Panc1 (cell line): ENCODE data around the gene RBP2. TPM values are rescaled to one million over a fixed set of nuclear protein-coding genes. Genes with fewer than 3 reads are reported as not detected.

Experiments used
- ATAC-seq: fragments of 200-7000 bp; cut with Tn5 transposase; 2 replicates; pipeline ENCODE4 v1.9.1; 2020; ENCODE audit warnings: mild to moderate bottlenecking, moderate library complexity
- BruUV-seq: library from RNA; stranded (reverse); fragments of 400-500 nt; replicated peaks from 2 replicates; lab custom pipeline; 2021; lab: Mats Ljungman, UMichigan
- CTCF ChIA-PET: fragments of 300-600 bp; sonication (Branson Sonifier 250); formaldehyde crosslinking; loops from one replicate; lab custom pipeline; 2022; ENCODE audit warnings: antibody characterized with exemption; lab: Charles Lee
- POLR2A ChIA-PET: fragments of 300-600 bp; sonication (Branson Sonifier 250); formaldehyde crosslinking; loops from one replicate; lab custom pipeline; 2022; ENCODE audit warnings: antibody characterized with exemption; lab: Charles Lee
- DNase-seq: peaks from one replicate; pipeline ENCODE4 v3.0.0-alpha.2; 2010; ENCODE audit warnings: low read depth, low spot score
- H3K27ac ChIP-seq: 2 replicates; pipeline ENCODE4 v1.5.1; 2011; ENCODE audit warnings: mild to moderate bottlenecking, low read length, inconsistent platforms
- H3K27me3 ChIP-seq: fragments of 200-500 bp; sonication (Bioruptor generic); 2 replicates; pipeline ENCODE4 v1.6.0; 2014; ENCODE audit warnings: low read length, inconsistent platforms; ENCODE audit not compliant: control insufficient read depth, insufficient read depth
- H3K36me3 ChIP-seq: fragments of 200-500 bp; sonication (Bioruptor generic); 2 replicates; pipeline ENCODE4 v1.5.1; 2014; ENCODE audit warnings: inconsistent platforms, mild to moderate bottlenecking, low read length, moderate library complexity; ENCODE audit not compliant: control insufficient read depth, insufficient read depth
- H3K4me1 ChIP-seq: 2 replicates; pipeline ENCODE4 v1.5.1; 2011; ENCODE audit warnings: inconsistent platforms, mild to moderate bottlenecking, low read length, moderate library complexity; ENCODE audit not compliant: control insufficient read depth, insufficient read depth
- H3K4me3 ChIP-seq, 2 experiments: 2 replicates each; pipeline ENCODE4 v1.5.1; 2011 to 2012; ENCODE audit warnings: low read depth in 2 of 2, low read length in 2 of 2, mild to moderate bottlenecking in 2 of 2, inconsistent platforms in 1 of 2, moderate library complexity in 1 of 2
- H3K9me3 ChIP-seq: fragments of 200-500 bp; sonication (Bioruptor generic); 2 replicates; pipeline ENCODE4 v1.5.1; 2014; ENCODE audit warnings: low read depth, mild to moderate bottlenecking, inconsistent platforms, low read length, moderate library complexity; ENCODE audit not compliant: control insufficient read depth, insufficient read depth
- POLR2AphosphoS5 ChIP-seq: IDR thresholded peaks from 2 replicates; pipeline ENCODE4 v1.6.1; 2012; ENCODE audit warnings: mild to moderate bottlenecking, low read depth, low read length, moderate library complexity
- SIN3A ChIP-seq: IDR thresholded peaks from 2 replicates; pipeline ENCODE4 v1.6.1; 2012; ENCODE audit warnings: low read depth, mild to moderate bottlenecking, low read length, moderate library complexity, borderline replicate concordance; ENCODE audit not compliant: insufficient read depth
- TCF7L2 ChIP-seq: IDR thresholded peaks from 2 replicates; pipeline ENCODE4 v1.6.1; 2011; ENCODE audit warnings: mild to moderate bottlenecking, low read depth, low read length, inconsistent platforms
- in situ Hi-C: cut with HindIII; loops from 2 replicates; pipeline ENCODE4 v1.10.0; 2016; ENCODE audit warnings: low sequenced_read_pairs, low pct_unique_long_range_greater_than_20kb
- intact Hi-C: fragments of 100-400 bp; cut with micrococcal nuclease; formaldehyde crosslinking; loops from one replicate; pipeline ENCODE4 v1.10.0; 2022; ENCODE audit not compliant: unreplicated experiment
- total RNA-seq: library from RNA; stranded (reverse); gene quantifications from one replicate; pipeline ENCODE4 v1.2.1, GENCODE V29; 2021; ENCODE audit not compliant: unreplicated experiment
- TF ChIP-seq, protein P1 (sequence below): fragments of 450-650 bp; IDR thresholded peaks from 2 replicates; pipeline ENCODE4 v1.5.1; 2017; ENCODE audit warnings: mild to moderate bottlenecking
- TF ChIP-seq, protein P2 (sequence below), 2 experiments: IDR thresholded peaks; 2 replicates each; pipeline ENCODE4 v1.6.1; 2011 to 2012; ENCODE audit warnings: low read depth in 2 of 2, control low read depth in 1 of 2, low read length in 1 of 2, mild to moderate bottlenecking in 1 of 2, moderate library complexity in 1 of 2; ENCODE audit not compliant: insufficient read depth in 1 of 2

Gene RBP2
- total RNA-seq, 1 experiment from 2014 or later = not detected

DNA sequence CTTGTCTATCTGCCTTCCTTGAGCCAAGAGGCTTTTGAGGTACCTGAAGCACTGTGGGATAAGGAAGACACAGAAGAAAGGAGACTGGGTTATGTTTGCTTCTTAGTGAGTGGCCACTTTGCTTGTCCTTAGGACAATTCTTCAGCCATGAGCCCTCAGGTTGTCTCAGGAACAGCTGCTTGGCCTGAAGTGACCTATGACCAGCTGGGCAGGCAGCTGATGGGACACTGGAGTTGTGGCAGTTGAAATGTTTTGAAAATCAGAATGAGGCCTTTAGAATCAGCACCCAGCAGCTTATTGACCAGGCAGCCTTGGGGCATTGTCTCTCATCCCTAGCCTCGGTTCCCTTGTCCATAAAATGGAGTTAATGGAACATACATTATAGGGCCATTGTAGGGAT, 37.0 kb downstream of the RBP2 start:
- Histone ChIP-seq H3K27ac (no peak overlapping the region), H3K27me3 (no peaks in the 10 kb centered on the region), H3K36me3 (no peaks in the 10 kb centered on the region), H3K9me3 (no peaks in the 10 kb centered on the region), H3K4me3 (no peak overlapping the region), H3K4me1 (no peaks in the 10 kb centered on the region)
- ATAC-seq (no peak), DNase-seq (no peak)
- in situ Hi-C loops (no loop called here), intact Hi-C loops (loop anchor here (10.0 kb wide), 1 partner anchor 1426 kb away; no protein-coding TSS in a partner anchor)
- ChIA-PET POLR2A (no interaction called here), CTCF (interaction anchor here (0.6 to 0.7 kb wide), 2 partner anchors 18 to 159 kb away, joined by 3 to 9 read pairs; no protein-coding TSS in a partner anchor)
- no peak for TF ChIP-seq TCF7L2
- TF ChIP-seq, protein P1, sequence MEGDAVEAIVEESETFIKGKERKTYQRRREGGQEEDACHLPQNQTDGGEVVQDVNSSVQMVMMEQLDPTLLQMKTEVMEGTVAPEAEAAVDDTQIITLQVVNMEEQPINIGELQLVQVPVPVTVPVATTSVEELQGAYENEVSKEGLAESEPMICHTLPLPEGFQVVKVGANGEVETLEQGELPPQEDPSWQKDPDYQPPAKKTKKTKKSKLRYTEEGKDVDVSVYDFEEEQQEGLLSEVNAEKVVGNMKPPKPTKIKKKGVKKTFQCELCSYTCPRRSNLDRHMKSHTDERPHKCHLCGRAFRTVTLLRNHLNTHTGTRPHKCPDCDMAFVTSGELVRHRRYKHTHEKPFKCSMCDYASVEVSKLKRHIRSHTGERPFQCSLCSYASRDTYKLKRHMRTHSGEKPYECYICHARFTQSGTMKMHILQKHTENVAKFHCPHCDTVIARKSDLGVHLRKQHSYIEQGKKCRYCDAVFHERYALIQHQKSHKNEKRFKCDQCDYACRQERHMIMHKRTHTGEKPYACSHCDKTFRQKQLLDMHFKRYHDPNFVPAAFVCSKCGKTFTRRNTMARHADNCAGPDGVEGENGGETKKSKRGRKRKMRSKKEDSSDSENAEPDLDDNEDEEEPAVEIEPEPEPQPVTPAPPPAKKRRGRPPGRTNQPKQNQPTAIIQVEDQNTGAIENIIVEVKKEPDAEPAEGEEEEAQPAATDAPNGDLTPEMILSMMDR = no peak
- no TSS peak for BruUV-seq

DNA sequence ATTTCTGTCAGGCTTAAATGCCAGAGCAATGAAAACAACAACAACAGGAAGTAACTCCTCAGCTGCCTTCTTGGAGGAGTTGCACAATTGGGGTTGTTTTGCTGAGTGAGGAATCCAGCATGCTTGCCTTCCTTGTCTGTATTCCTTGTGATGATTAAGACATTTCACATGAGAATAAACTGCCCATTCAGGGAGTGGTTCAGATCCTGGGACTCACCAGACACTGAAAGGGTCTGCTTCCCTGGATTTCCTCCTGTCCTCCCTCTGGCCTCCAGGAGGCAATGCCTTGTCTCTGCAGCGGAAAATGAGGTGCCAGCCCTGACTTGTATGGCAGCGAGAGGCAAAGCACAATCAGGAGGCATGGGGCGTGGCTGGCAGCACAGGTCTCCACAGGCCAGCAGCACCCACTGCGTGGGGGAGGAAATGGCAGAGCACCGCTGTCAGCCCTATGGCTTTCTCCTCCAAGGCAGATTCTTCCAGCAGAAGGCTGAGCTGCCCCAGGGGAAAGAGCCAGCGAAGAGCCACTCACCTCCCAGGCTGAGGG, 41.5 kb downstream of the RBP2 start:
- in situ Hi-C loops (no loop called here), intact Hi-C loops (loop anchor here (10.0 kb wide), 1 partner anchor 1430 kb away; no protein-coding TSS in a partner anchor)
- Histone ChIP-seq H3K4me3 (no peak overlapping the region), H3K4me1 (no peaks in the 10 kb centered on the region), H3K36me3 (no peaks in the 10 kb centered on the region), H3K27me3 (no peaks in the 10 kb centered on the region), H3K9me3 (no peaks in the 10 kb centered on the region), H3K27ac (no peak overlapping the region)
- TF ChIP-seq TCF7L2 = no peak
- TF ChIP-seq, protein P2, sequence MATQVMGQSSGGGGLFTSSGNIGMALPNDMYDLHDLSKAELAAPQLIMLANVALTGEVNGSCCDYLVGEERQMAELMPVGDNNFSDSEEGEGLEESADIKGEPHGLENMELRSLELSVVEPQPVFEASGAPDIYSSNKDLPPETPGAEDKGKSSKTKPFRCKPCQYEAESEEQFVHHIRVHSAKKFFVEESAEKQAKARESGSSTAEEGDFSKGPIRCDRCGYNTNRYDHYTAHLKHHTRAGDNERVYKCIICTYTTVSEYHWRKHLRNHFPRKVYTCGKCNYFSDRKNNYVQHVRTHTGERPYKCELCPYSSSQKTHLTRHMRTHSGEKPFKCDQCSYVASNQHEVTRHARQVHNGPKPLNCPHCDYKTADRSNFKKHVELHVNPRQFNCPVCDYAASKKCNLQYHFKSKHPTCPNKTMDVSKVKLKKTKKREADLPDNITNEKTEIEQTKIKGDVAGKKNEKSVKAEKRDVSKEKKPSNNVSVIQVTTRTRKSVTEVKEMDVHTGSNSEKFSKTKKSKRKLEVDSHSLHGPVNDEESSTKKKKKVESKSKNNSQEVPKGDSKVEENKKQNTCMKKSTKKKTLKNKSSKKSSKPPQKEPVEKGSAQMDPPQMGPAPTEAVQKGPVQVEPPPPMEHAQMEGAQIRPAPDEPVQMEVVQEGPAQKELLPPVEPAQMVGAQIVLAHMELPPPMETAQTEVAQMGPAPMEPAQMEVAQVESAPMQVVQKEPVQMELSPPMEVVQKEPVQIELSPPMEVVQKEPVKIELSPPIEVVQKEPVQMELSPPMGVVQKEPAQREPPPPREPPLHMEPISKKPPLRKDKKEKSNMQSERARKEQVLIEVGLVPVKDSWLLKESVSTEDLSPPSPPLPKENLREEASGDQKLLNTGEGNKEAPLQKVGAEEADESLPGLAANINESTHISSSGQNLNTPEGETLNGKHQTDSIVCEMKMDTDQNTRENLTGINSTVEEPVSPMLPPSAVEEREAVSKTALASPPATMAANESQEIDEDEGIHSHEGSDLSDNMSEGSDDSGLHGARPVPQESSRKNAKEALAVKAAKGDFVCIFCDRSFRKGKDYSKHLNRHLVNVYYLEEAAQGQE (IDR thresholded peaks at IDR 0.05; ENCODE audit: insufficient read depth in 1 of 2, low read depth in 2 of 2, low read length in 1 of 2) = no peak
- TF ChIP-seq, protein P1 = no peak
- TF ChIP-seq POLR2AphosphoS5 = no peak
- TF ChIP-seq SIN3A = no peak
- ATAC-seq (peak; percentile 48), DNase-seq (no peak)
- BruUV-seq = no TSS peak
- ChIA-PET POLR2A (no interaction called here), CTCF (no interaction called here)
